Activated CD4-positive, alpha-beta T cell treated with anti-CD3 and anti-CD28 coated beads for 36 hours (primary cell): Measurements from ENCODE around the gene TVP23A. TPM values are rescaled to one million over a fixed set of nuclear protein-coding genes. Genes with fewer than 3 reads are reported as not detected.
"Not testable (repeated sequence)": the region's sequence is repeated elsewhere in the genome, so short reads cannot be mapped to it uniquely, and the experiment has no call there.

Experiments
- ATAC-seq: fragments of 200-7000 bp; cut with Tn5 transposase; one replicate; pipeline ENCODE4 v1.10.0; 2021; ENCODE audit warnings: mild to moderate bottlenecking, moderate library complexity
- CTCF ChIA-PET: fragments of 350-600 bp; sonication (Branson Sonifier 250); formaldehyde crosslinking; loops from one replicate; lab custom pipeline; 2021; ENCODE audit warnings: antibody characterized with exemption; lab: Charles Lee
- POLR2A ChIA-PET: fragments of 350-600 bp; sonication (Branson Sonifier 250); formaldehyde crosslinking; loops from one replicate; lab custom pipeline; 2021; ENCODE audit warnings: antibody characterized with exemption, inconsistent platforms; lab: Charles Lee
- DNase-seq: peaks from one replicate; pipeline ENCODE4 v3.0.0-alpha.2; 2020
- H3K27ac Mint-ChIP-seq: one replicate; pipeline ENCODE4 v1.8.0; 2021; ENCODE audit warnings: mixed read lengths
- H3K27me3 Mint-ChIP-seq: one replicate; pipeline ENCODE4 v1.8.0; 2021; ENCODE audit warnings: mixed read lengths
- H3K36me3 Mint-ChIP-seq: one replicate; pipeline ENCODE4 v1.8.0; 2021; ENCODE audit warnings: low read depth, mixed read lengths
- H3K4me1 Mint-ChIP-seq: one replicate; pipeline ENCODE4 v1.8.0; 2021; ENCODE audit warnings: mixed read lengths
- H3K4me3 Mint-ChIP-seq: one replicate; pipeline ENCODE4 v1.8.0; 2021; ENCODE audit warnings: mild to moderate bottlenecking, moderate library complexity, mixed read lengths
- H3K9me3 Mint-ChIP-seq: one replicate; pipeline ENCODE4 v1.8.0; 2021; ENCODE audit warnings: low read depth, mixed read lengths
- intact Hi-C, 2 experiments: fragments of 100-400 bp; cut with DNase I in 1 of 2; cut with micrococcal nuclease in 1 of 2; formaldehyde crosslinking; loops; one replicate each; pipeline versions ENCODE4 v1.14.2 to v1.15.1; 2022 to 2024; cut with DNase I, micrococcal nuclease
- total RNA-seq, 2 experiments: library from RNA; stranded (reverse); gene quantifications; one replicate each; pipeline ENCODE4 v1.2.3, GENCODE V29; 2021

Gene TVP23A
- total RNA-seq, 2 experiments from 2014 or later, result 0.09 TPM; not detected in 1

GRCh38 chr16:10787304-10787703 is 31.3 kb downstream of the TVP23A start:
- Mint-ChIP-seq H3K4me1 (no peaks in the 10 kb centered on the region), H3K27me3 (peaks cover 2% of the 10 kb centered on the region), H3K4me3 (no peak overlapping the region), H3K27ac (no peak overlapping the region), H3K9me3 (peaks cover 2% of the 10 kb centered on the region), H3K36me3 (no peaks in the 10 kb centered on the region)
- no peak for ATAC-seq
- DNase-seq, result no peak
- ChIA-PET POLR2A (no interaction called here), CTCF (interaction anchor here (0.8 kb wide), 1 partner anchor 8 kb away, joined by 3 read pairs; no protein-coding TSS in a partner anchor)
- intact Hi-C loops, result no loop called here

DNA sequence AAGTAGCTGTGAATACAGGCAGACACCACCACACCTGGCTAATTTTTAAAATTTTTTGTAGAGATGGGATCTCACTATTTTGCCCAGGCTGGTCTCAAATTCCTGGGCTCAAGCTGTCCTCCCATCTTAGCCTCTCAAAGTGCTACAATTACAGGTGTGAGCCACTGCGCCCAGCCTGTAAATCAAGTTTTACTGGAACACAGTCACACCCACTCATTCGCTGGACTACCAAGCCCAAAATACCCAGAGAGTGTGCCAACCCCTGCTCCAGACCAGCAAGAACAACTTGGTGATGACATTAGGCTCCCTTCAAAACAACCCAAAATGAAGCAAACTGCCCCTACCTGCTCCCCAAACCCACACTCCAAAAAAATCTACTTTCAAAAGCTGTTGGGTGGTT is 36.0 kb downstream of the TVP23A start:
- H3K27ac Mint-ChIP-seq, result no peak overlapping the region
- ChIA-PET CTCF (interaction anchor here (1.4 kb wide), 1 partner anchor 136 kb away, joined by 4 read pairs; no protein-coding TSS in a partner anchor), POLR2A (no interaction called here)
- no peak for DNase-seq
- ATAC-seq, result no peak
- no peaks in the 10 kb centered on the region for H3K36me3 Mint-ChIP-seq
- no peaks in the 10 kb centered on the region for H3K4me1 Mint-ChIP-seq
- H3K27me3 Mint-ChIP-seq, result peaks cover 8% of the 10 kb centered on the region
- intact Hi-C loops, result no loop called here
- no peak overlapping the region for H3K4me3 Mint-ChIP-seq
- H3K9me3 Mint-ChIP-seq, result no peaks in the 10 kb centered on the region

- H3K4me3 Mint-ChIP-seq, result no peak overlapping the region
- H3K27ac Mint-ChIP-seq, result no peak overlapping the region
- no peaks in the 10 kb centered on the region for H3K36me3 Mint-ChIP-seq
- intact Hi-C loops, result no loop called here
- no peak for ATAC-seq
- CTCF ChIA-PET, result no interaction called here
- H3K4me1 Mint-ChIP-seq, result peaks cover 3% of the 10 kb centered on the region
- POLR2A ChIA-PET, result no interaction called here
- H3K27me3 Mint-ChIP-seq, result peaks cover 7% of the 10 kb centered on the region
- H3K9me3 Mint-ChIP-seq, result no peaks in the 10 kb centered on the region
- no peak for DNase-seq
Observed at GRCh38 chr16:10780628-10781027, 38.0 kb downstream of the TVP23A start.

GRCh38 chr16:10779908-10780307 is 38.7 kb downstream of the TVP23A start:
- DNase-seq, POLR2A ChIA-PET, CTCF ChIA-PET, H3K36me3 Mint-ChIP-seq, H3K4me3 Mint-ChIP-seq, ATAC-seq, H3K9me3 Mint-ChIP-seq, H3K27ac Mint-ChIP-seq, H3K4me1 Mint-ChIP-seq: not testable (repeated sequence)
- intact Hi-C loops, result loop anchor here in 1 of 2 experiments (10.0 kb wide), 1 partner anchor 65 kb away; no protein-coding TSS in a partner anchor
- H3K27me3 Mint-ChIP-seq, result peaks cover 10% of the 10 kb centered on the region

- intact Hi-C loops, result loop anchor here in 1 of 2 experiments (10.0 kb wide), 1 partner anchor 63 kb away; no protein-coding TSS in a partner anchor
- Mint-ChIP-seq H3K36me3 (no peaks in the 10 kb centered on the region), H3K4me1 (peaks cover 7% of the 10 kb centered on the region), H3K27me3 (peaks cover 10% of the 10 kb centered on the region), H3K27ac (no peak overlapping the region), H3K9me3 (no peaks in the 10 kb centered on the region), H3K4me3 (no peak overlapping the region)
- ATAC-seq (no peak), DNase-seq (no peak)
- ChIA-PET CTCF (interaction anchor here (1.6 kb wide), 1 partner anchor 141 kb away, joined by 4 read pairs; no protein-coding TSS in a partner anchor), POLR2A (no interaction called here)
Observed at GRCh38 chr16:10777356-10777755, 41.2 kb downstream of the TVP23A start.

GRCh38 chr16:10776923-10777322 is 41.7 kb downstream of the TVP23A start:
- H3K27ac Mint-ChIP-seq, H3K36me3 Mint-ChIP-seq, ATAC-seq, DNase-seq, H3K4me1 Mint-ChIP-seq, POLR2A ChIA-PET, H3K9me3 Mint-ChIP-seq, H3K4me3 Mint-ChIP-seq, H3K27me3 Mint-ChIP-seq: not testable (repeated sequence)
- CTCF ChIA-PET, result interaction anchor here (1.6 kb wide), 1 partner anchor 141 kb away, joined by 4 read pairs; no protein-coding TSS in a partner anchor
- intact Hi-C loops, result loop anchor here in 1 of 2 experiments (10.0 kb wide), 1 partner anchor 62 kb away; no protein-coding TSS in a partner anchor

GRCh38 chr16:10776280-10776679 is 42.3 kb downstream of the TVP23A start:
- H3K4me1 Mint-ChIP-seq, result peaks cover 7% of the 10 kb centered on the region
- H3K4me3 Mint-ChIP-seq, result no peak overlapping the region
- no peaks in the 10 kb centered on the region for H3K36me3 Mint-ChIP-seq
- POLR2A ChIA-PET, result no interaction called here
- H3K27me3 Mint-ChIP-seq, result peaks cover 8% of the 10 kb centered on the region
- no peak overlapping the region for H3K27ac Mint-ChIP-seq
- intact Hi-C loops, result loop anchor here in 1 of 2 experiments (10.0 kb wide), 1 partner anchor 61 kb away; no protein-coding TSS in a partner anchor
- CTCF ChIA-PET, result no interaction called here
- DNase-seq, result no peak
- H3K9me3 Mint-ChIP-seq, result no peaks in the 10 kb centered on the region
- peak; percentile 73 for ATAC-seq

DNA sequence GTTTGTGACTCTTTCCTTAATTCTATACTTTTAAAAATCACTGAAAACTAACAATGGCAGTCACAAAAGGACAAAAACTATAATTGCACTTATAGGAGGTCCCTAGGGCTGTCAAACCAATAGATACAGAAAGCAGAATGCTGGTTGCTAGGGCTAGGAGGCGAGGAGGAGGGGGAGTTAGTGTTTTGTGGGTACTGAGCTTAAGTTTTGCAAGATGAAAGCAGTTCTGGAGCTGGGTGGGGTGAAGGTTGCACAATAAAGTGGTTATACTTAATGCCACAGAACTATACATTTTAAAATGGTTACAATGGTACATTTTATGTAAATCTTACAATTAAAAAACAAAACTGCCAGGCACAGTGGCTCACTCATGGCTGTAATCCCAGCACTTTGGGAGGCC is 47.7 kb downstream of the TVP23A start:
- H3K4me1 Mint-ChIP-seq, result peaks cover 10% of the 10 kb centered on the region
- H3K4me3 Mint-ChIP-seq, result no peak overlapping the region
- intact Hi-C loops, result loop anchor here in 1 of 2 experiments (5.0 to 10.0 kb wide), 2 partner anchors 51 to 56 kb away; no protein-coding TSS in a partner anchor
- peaks cover 3% of the 10 kb centered on the region for H3K27me3 Mint-ChIP-seq
- DNase-seq, result no peak
- no peaks in the 10 kb centered on the region for H3K9me3 Mint-ChIP-seq
- CTCF ChIA-PET, result interaction anchor here (0.6 kb wide), 1 partner anchor 47 kb away, joined by 3 read pairs; no protein-coding TSS in a partner anchor
- H3K27ac Mint-ChIP-seq, result no peak overlapping the region
- POLR2A ChIA-PET, result no interaction called here
- no peak for ATAC-seq
- H3K36me3 Mint-ChIP-seq, result peaks cover 11% of the 10 kb centered on the region

DNA sequence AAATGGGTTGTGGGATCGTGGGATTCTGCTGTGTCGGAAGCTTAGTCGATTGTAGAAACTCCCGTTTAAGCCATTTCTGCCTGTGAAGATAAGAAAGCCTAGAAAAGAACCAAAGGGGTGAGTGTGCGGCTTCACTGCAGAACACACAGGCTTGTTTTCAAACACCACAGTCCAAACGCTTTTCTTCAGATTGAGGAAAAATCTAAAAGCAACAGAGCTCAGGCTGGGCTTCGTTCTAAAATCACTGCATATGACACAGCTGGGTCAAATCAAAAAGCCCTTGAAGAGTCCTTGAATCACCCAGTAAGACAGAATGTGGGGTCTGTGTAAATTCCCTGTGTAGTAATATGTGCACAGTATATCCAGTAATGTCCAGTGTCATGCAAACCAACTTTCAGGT is 49.2 kb downstream of the TVP23A start:
- CTCF ChIA-PET, result no interaction called here
- Mint-ChIP-seq H3K36me3 (peaks cover 11% of the 10 kb centered on the region), H3K4me3 (no peak overlapping the region), H3K9me3 (no peaks in the 10 kb centered on the region), H3K27me3 (no peaks in the 10 kb centered on the region), H3K27ac (no peak overlapping the region), H3K4me1 (peaks cover 6% of the 10 kb centered on the region)
- POLR2A ChIA-PET, result no interaction called here
- DNase-seq (no peak), ATAC-seq (no peak)
- intact Hi-C loops, result no loop called here

GRCh38 chr16:10767127-10767526 is 51.5 kb downstream of the TVP23A start:
- no peaks in the 10 kb centered on the region for H3K9me3 Mint-ChIP-seq
- no peak overlapping the region for H3K4me3 Mint-ChIP-seq
- CTCF ChIA-PET, result no interaction called here
- no peak for DNase-seq
- POLR2A ChIA-PET, result no interaction called here
- H3K27me3 Mint-ChIP-seq, result no peaks in the 10 kb centered on the region
- H3K4me1 Mint-ChIP-seq, result peaks cover 6% of the 10 kb centered on the region
- no peak overlapping the region for H3K27ac Mint-ChIP-seq
- intact Hi-C loops, result no loop called here
- ATAC-seq, result no peak
- peaks cover 31% of the 10 kb centered on the region for H3K36me3 Mint-ChIP-seq

GRCh38 chr16:10765772-10766171 is 52.8 kb downstream of the TVP23A start:
- H3K27me3 Mint-ChIP-seq, result no peaks in the 10 kb centered on the region
- DNase-seq (no peak), ATAC-seq (peak; percentile 53)
- H3K4me1 Mint-ChIP-seq, result peaks cover 3% of the 10 kb centered on the region
- POLR2A ChIA-PET, result interaction anchor here (0.6 kb wide), 2 partner anchors 11 to 212 kb away, joined by 3 read pairs; no protein-coding TSS in a partner anchor
- CTCF ChIA-PET, result interaction anchor here (0.9 kb wide), 1 partner anchor 153 kb away, joined by 3 read pairs; no protein-coding TSS in a partner anchor
- H3K36me3 Mint-ChIP-seq, result peaks cover 41% of the 10 kb centered on the region
- intact Hi-C loops, result no loop called here
- H3K27ac Mint-ChIP-seq, result peak overlapping the region; percentile 20
- H3K4me3 Mint-ChIP-seq, result no peak overlapping the region
- H3K9me3 Mint-ChIP-seq, result no peaks in the 10 kb centered on the region

DNA sequence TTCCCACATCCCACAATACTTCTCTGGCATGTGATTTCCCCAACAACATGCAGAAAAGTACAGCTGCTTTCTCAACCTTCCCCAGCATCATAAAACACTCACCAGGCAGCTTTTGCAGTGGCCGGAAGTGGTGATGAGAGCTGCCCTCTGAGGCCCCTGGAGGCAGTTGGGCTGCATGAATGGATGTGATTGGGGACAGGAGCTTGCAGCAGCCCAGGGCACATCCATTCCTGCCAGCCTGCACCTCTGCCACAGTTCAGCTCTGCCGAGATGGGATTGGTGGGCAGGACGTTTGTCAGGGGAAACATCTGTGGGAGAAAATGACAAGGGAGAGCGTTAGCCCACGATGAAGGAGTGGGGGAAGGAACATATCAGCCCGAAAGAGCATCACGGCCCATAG is 55.1 kb downstream of the TVP23A start:
- Mint-ChIP-seq H3K36me3 (peaks cover 42% of the 10 kb centered on the region), H3K9me3 (no peaks in the 10 kb centered on the region), H3K4me3 (no peak overlapping the region), H3K27me3 (no peaks in the 10 kb centered on the region), H3K4me1 (peaks cover 3% of the 10 kb centered on the region), H3K27ac (no peak overlapping the region)
- intact Hi-C loops, result no loop called here
- CTCF ChIA-PET, result no interaction called here
- ATAC-seq, result no peak
- DNase-seq, result no peak
- POLR2A ChIA-PET, result no interaction called here
